GM19463 (cell line): Measurements from ENCODE around the gene GABRB1.
A peak's percentile ranks its signal among the peaks of the same experiment; 100 is the strongest.

ENCODE experiments used
- ATAC-seq: cut with Tn5 transposase; IDR thresholded peaks from one replicate; pipeline ENCODE4 v1.9.1; 2021; ENCODE audit warnings: mild to moderate bottlenecking, moderate library complexity; ENCODE audit not compliant: unreplicated experiment

GABRB1 gene

GRCh38 chr4:47109379-47109778 lies 78.0 kb downstream of the GABRB1 start:
- ATAC-seq: no peak

- no peak for ATAC-seq
Measured at GRCh38 chr4:47110546-47111132, 79.3 kb downstream of the GABRB1 start.

- ATAC-seq: no peak
Measured at GRCh38 chr4:47118192-47118929, 87.0 kb downstream of the GABRB1 start.

- no peak for ATAC-seq
Measured at GRCh38 chr4:47120783-47121182, 89.4 kb downstream of the GABRB1 start.

GRCh38 chr4:47122592-47123291 lies 91.4 kb downstream of the GABRB1 start:
- ATAC-seq: peak; percentile 93

- ATAC-seq: no peak
Measured at GRCh38 chr4:47128991-47129390, 97.6 kb downstream of the GABRB1 start.

- ATAC-seq: no peak
Measured at GRCh38 chr4:47135210-47135609, 103.8 kb downstream of the GABRB1 start.

GRCh38 chr4:47143261-47143660 lies 111.9 kb downstream of the GABRB1 start:
- no peak for ATAC-seq

GRCh38 chr4:47145630-47146029 lies 114.3 kb downstream of the GABRB1 start:
- ATAC-seq: peak; percentile 98

- no peak for ATAC-seq
Measured at GRCh38 chr4:47154816-47155370, 123.5 kb downstream of the GABRB1 start.

GRCh38 chr4:47155919-47156318 lies 124.6 kb downstream of the GABRB1 start:
- ATAC-seq: no peak

GRCh38 chr4:47160095-47160494 lies 128.7 kb downstream of the GABRB1 start:
- ATAC-seq: no peak

- no peak for ATAC-seq
Measured at GRCh38 chr4:47167081-47168035, 136.0 kb downstream of the GABRB1 start.

GRCh38 chr4:47184083-47184482 lies 152.7 kb downstream of the GABRB1 start:
- ATAC-seq: no peak

- ATAC-seq: no peak
Measured at GRCh38 chr4:47185761-47186160, 154.4 kb downstream of the GABRB1 start.

- ATAC-seq: no peak
Measured at GRCh38 chr4:47187608-47188007, 156.2 kb downstream of the GABRB1 start.

- no peak for ATAC-seq
Measured at GRCh38 chr4:47193179-47193578, 161.8 kb downstream of the GABRB1 start.

- ATAC-seq: no peak
Measured at GRCh38 chr4:47194036-47194737, 162.8 kb downstream of the GABRB1 start.

GRCh38 chr4:47195706-47196105 lies 164.3 kb downstream of the GABRB1 start:
- no peak for ATAC-seq

GRCh38 chr4:47198791-47199190 lies 167.4 kb downstream of the GABRB1 start:
- no peak for ATAC-seq
